HG03565 (cell line): Measurements from ENCODE around the gene PAPPA2.

Experiments
- ATAC-seq: cut with Tn5 transposase; IDR thresholded peaks from one replicate; pipeline ENCODE4 v1.9.1; 2021; ENCODE audit warnings: mild to moderate bottlenecking, moderate library complexity; ENCODE audit not compliant: unreplicated experiment

The PAPPA2 gene

GRCh38 chr1:176796583-176796982 lies 333.6 kb downstream of the PAPPA2 start:
- ATAC-seq = no peak

GRCh38 chr1:176799327-176799726 lies 336.4 kb downstream of the PAPPA2 start:
- ATAC-seq = no peak

- ATAC-seq = no peak
Measured at GRCh38 chr1:176800978-176801513, 338.1 kb downstream of the PAPPA2 start.

- ATAC-seq = no peak
Measured at GRCh38 chr1:176801514-176802020, 338.6 kb downstream of the PAPPA2 start.

GRCh38 chr1:176802316-176802715 lies 339.3 kb downstream of the PAPPA2 start:
- no peak for ATAC-seq

- no peak for ATAC-seq
Measured at GRCh38 chr1:176803042-176803441, 340.1 kb downstream of the PAPPA2 start.

- ATAC-seq = no peak
Measured at GRCh38 chr1:176803596-176803995, 340.6 kb downstream of the PAPPA2 start.

- no peak for ATAC-seq
Measured at GRCh38 chr1:176809292-176809691, 346.3 kb downstream of the PAPPA2 start.

GRCh38 chr1:176811511-176812288 lies 348.7 kb downstream of the PAPPA2 start:
- no peak for ATAC-seq

GRCh38 chr1:176815621-176816020 lies 352.6 kb downstream of the PAPPA2 start:
- no peak for ATAC-seq

GRCh38 chr1:176816232-176816631 lies 353.3 kb downstream of the PAPPA2 start:
- ATAC-seq = no peak

GRCh38 chr1:176820391-176821031 lies 357.5 kb downstream of the PAPPA2 start:
- ATAC-seq = no peak

GRCh38 chr1:176826265-176826664 lies 363.3 kb downstream of the PAPPA2 start:
- no peak for ATAC-seq

- ATAC-seq = no peak
Measured at GRCh38 chr1:176829261-176829660, 366.3 kb downstream of the PAPPA2 start.

- no peak for ATAC-seq
Measured at GRCh38 chr1:176831150-176831549, 368.2 kb downstream of the PAPPA2 start.

GRCh38 chr1:176837708-176838107 lies 374.7 kb downstream of the PAPPA2 start:
- ATAC-seq = no peak

GRCh38 chr1:176838276-176838995 lies 375.5 kb downstream of the PAPPA2 start:
- ATAC-seq = no peak

- no peak for ATAC-seq
Measured at GRCh38 chr1:176839216-176839615, 376.2 kb downstream of the PAPPA2 start.

GRCh38 chr1:176841238-176841637 lies 378.3 kb downstream of the PAPPA2 start:
- ATAC-seq = no peak

- no peak for ATAC-seq
Measured at GRCh38 chr1:176843352-176844297, 380.6 kb downstream of the PAPPA2 start.
